ENCODE results near the gene ACADS.
A peak's percentile ranks its signal among the peaks of the same experiment; 100 is the strongest.
"Not testable (repeated sequence)": the region's sequence is repeated elsewhere in the genome, so short reads cannot be mapped to it uniquely, and the experiment has no call there.

The ACADS gene

DNA sequence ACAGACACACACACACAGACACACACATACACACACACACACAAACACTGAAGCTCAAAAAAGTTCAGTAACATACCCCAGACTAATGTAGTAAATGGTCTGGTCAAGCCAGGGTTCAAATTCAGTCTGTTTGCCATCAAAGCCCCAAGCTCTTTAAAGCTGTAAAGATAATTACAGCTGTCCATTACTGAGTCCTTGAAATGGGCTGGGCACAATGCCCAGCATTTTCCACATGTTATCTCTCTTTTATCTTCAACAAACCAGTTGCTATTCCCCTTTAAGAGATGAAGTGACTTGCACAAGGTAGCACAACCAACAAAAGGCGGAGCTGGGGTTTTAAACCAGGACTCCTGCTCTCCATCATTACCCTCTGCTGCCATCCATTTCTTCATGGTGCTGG, 23.0 kb upstream of the ACADS start:
- DNase-seq, result peak; percentile 72

DNA sequence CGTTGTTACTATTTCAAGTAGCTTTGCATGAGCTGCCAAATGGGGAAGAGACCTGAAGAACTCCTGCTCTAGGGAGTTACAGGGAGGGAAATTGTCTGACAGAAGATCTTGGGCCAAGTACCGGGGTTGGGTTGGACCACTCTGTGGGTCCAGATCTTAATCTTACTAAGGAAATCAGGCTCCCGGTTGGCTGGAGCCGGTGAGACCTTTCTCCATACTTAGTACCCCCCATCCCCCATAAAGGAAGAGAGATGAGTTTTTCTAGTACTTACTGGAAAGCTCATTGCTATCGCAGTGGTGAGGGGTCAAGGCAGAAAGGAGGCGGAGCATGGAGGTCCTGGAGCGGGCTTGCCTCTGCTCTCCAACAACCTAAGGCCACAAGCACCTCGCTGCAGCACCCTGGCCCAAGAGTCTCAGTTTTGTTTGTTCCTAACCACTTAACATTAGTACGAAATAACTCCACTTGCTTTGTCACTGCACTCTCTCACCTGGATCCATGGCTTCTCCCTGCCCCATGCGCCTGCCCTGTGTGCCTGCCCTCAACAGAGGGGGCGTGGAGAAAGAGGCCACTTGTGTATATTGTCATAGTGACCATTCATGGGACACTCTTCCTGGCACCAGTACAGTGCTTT, 22.2 kb upstream of the ACADS start:
- no peak for DNase-seq

DNA sequence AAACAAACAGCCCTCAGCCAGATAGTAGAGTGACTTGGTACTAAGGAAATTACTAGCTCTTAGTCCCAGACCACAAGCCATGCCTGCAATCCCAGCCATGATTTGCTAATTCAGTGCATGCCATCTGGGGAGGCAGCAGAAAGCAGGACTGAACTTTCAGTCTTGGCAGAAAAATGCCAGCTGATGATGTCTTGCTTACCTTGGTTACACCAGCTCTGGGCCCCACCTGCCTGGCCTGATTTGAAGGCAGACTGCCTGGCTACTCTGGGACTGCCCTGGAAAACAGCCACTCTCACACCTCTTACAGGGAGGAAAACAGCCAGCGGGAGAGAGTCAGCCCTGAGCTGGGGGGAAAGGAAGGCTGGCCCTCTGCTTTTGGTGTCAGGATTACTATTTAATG, 20.0 kb upstream of the ACADS start:
- DNase-seq, result no peak

DNA sequence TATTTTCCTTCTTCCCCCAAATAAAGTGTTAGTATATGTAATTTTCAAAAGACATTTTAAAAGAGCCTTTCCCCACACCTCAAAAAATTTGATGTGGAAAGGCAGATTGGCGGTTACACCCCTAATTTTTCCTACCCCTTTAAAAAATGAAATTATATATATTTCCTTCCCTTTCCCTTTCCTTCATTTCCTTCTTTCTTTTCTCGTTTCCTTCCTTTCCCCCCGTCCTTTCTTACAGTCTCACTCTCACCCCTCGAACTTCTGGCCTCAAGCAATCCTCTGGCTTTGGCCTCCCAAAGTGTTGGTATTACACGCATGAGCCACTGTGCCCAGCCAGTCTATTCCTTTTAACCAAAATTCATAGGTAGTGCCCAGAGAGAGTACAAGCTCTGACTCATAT, 19.6 kb upstream of the ACADS start:
- DNase-seq, result no peak

DNA sequence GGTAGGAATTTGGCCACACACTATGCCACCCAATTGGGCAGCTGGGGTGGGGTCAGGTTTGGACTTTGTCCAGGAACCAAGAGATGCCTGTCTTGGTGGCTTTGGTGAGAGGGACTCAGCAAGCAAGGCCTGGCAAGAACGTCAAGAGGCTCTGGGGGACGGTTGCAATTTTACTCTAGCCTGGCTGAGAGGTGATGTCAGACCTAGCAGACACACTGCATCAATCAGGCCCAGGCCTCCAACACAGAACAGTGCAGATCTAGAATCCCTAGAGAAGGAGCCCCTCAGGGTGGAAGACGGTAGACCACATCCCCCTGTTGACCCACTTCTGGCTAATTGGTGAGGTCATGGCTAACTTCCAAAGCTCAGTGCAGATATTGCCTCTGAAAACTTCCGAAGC, 17.0 kb upstream of the ACADS start:
- DNase-seq, result no peak

DNA sequence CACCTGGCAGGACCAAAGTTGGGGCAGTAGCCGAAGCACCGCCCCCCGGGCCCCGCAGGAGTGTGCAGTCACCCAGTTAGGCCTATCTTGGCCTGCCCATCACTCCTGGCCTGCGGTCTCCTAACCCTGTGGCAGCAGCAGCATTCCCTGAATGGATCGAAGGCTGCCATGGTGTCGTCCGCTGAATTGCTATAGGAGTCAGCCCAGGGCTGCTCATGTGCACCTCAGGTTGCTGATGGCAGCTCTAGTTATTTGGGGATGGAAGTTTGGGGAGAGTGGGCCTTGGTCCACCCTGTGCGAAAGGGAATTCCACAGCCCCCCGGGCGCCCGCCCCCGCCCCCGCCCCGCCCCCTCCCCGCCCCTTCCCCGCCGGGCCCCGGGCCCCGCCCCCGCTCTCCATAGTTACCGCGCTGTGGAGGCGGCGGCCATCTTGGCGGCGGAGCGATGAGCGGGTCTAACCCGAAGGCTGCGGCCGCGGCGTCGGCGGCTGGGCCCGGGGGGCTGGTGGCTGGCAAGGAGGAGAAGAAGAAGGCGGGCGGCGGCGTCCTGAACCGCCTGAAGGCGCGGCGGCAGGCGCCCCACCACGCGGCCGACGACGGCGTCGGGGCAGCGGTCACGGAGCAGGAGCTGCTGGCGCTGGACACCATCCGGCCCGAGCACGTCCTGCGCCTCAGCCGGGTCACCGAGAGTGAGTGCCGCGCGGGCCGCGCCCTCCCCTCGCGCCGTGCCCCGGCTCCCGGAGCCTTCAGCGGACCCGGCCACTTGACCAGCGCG, 15.4 kb upstream of the ACADS start, which contains the start of gene UNC119B:
Gene UNC119B, plus strand, starts transcription at position 428 of the 774 bp plus-strand sequence. Its CDS starts 17 bp downstream, at position 445.
- peak; percentile 82 for DNase-seq

DNA sequence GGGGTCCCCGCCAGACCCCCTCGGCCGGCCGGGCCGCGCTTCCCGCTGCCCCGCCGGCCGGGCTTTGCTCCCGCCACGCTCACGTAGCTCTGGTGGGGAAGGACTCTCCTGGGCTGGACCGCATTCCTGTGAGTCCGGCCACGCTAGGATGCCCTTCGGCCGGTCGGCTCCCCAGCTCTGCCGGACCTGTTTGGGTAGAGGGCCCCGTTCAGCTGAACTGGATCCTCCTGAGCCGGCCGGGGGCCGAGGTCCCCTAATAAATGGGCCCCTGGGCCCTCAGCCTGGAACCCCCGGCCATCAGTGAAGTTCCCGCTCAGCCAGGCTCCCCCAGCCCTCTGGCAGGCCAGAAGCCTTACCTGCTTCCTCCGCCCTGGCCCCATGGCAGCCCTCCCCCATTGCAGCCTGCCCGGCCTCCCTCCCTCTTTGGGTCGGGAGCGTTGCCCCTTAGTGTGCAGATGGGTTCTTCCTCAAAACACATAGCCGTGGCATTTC, 14.8 kb upstream of the ACADS start:
- peak; percentile 49 for DNase-seq

DNA sequence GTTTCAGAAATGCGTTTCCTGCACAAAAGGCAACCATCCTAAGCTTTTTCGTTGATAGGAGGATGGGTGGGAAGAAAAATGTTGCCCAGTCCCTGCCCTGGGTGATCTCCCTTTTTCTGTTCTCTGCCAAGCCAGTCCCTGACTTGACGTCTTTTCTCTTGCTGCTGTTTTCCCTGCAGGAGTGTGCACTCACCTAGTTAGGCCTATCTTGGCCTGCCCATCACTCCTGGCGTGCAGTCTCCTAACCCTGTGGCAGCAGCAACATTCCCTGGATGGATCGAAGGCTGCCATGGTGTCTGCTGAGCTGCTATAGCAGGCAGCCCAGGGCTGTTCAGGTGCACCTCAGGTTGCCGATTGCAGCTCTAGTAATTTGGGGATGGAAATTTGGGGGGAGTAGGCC, 14.2 kb upstream of the ACADS start:
- peak; percentile 27 for DNase-seq

DNA sequence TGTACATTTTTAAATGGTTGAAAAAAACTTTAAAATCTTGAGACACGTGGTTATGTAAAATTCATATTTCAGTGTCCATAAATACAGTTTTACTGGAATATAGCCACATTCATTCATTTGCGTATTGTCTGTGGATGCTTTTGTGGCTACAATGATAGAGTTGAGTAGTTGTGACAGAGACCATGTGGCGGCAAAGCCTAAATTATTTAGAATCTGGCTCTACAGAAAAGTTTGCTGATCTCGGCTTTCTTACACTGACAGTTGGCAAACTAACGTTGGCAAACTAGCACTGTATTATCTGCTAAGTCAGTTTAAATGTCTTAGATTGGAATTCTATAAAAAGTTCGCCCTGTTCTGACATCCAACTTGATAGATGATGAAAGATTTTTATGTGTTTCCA, 13.0 kb upstream of the ACADS start:
- no peak for DNase-seq

DNA sequence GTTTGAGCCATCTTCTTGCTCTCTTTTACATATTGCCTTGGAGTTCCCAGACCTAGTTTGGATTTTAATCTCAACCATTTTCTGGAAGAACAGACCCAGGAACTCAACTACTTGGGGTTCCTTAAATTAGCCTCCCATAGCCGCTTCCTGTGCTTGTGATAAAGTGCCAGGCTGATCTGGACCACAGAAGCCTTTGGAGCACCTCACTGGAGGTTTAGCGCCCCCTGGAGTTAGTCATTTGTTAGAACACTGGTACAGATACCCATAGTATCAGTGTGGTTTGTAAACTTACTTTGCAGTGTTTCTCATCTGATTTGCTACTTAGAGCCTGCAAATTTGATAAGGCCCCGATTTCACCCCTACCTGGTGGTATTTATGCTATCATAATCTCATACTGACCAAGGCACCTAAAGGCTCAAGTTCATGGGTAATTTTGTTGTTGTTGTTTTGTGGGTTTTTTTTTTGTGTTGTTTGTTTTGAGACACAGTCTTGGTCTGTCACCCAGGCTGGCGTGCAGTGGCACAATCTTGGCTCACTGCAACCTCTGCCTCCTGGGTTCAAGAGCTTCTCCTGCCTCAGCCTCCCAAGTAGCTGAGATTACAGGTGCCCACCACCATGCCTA, 11.7 kb upstream of the ACADS start:
- DNase-seq, result peak; percentile 89

DNA sequence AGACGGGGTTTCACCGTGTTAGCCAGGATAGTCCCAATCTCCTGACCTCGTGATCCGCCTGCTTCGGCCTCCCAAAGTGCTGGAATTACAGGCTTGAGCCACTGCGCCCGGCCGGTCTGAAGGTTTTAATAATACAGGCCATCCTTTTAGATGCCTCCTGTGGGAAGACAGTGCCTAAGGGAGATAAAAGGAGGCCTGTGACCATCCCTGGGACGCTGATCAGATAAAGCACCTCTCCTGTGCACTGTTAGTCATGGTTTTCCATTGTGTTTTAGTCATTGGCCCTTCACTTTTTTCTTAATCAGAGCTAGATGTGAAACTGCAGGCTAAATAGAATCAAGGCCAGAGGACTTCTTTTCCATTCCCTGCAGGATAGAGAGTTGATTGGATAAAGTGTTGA, 7.6 kb upstream of the ACADS start:
- no peak for DNase-seq

DNA sequence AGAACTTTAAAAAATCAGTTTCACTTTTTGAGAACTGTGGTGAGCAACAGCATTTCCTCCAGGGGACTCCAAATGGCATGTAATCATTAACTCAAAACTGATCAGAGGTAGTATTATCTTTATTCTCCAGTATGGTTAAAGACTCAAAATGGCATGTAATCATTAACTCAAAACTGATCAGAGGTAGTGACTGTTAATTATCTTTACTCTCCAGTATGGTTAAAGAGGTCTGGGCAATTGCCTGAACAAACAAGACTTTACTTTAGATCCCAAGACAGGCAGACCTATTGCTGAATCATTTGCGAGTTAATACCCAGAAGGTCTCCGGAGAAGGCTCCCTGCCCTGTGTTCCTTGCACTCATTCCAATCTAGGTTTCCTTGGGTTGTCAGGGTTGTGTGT, 6.6 kb upstream of the ACADS start:
- DNase-seq, result no peak

DNA sequence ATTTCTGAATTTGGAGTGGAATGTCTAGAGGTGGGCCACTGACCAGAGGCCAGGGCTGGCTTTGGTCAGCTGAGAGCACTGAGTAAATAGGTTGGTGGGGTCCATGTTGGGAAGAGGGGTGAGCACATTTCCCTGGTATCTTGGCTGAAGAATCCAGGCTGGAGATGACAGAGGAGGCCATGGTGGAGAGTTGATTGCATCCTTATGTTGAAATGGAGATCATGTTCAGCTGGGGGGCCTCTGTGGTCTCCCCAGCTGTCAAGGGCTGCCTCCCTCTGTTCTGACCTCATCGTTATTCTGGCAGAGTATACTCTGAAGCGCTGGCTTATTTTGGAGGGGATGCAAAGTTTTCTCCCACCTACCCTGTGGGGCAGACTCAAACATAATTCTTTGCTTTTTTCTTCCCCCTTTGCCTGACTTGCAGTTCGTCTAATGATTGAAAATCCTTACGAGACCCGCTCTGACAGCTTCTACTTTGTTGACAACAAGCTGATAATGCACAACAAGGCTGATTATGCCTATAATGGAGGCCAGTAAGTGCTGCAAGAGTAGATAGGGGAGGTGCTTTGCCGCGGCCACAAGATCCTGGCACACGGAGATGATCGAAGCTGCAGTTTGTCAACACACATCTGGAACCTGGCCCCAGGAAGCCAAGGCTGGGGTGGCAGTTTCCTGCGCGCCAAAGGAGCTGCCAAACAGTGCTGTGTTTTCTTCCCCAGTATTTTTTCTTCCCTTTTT, 6.0 kb upstream of the ACADS start:
- no peak for DNase-seq

DNA sequence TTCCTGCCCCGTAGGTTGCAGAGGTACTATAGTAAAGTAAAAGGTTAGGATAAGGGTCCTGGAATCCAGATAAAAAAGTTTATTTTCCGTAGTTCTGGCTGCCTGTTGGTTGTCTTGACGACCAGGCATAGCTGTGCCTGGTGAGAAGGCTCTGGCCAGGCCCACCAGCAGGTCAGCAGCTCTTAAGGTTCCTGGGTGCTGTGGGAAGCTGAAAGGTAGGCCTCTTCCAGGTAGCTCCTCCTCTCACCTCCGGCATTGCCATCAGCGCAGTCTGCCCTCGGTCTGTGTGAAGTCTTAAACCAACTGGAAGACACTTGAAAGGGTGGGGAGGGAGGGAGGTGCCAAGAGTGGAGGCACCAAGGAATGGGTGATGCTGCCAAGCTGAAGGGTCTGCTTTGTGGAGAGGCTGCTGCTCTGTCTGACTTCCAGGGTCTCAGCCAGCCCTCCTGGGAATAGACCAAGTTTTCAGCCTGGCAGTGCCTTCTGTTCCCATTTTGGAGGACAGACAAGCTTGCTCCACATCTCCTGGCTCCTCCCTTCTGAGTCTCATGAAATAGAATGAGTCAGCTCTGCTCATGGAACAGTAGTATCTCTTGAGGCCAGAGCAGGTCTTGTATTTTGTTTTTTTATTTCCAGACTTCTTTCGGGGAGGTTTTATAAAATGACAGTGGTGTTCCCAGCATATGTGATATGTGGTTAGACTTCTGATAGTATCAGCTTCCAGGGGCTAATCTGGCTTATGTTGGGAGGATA, 5.2 kb upstream of the ACADS start:
- no peak for DNase-seq

DNA sequence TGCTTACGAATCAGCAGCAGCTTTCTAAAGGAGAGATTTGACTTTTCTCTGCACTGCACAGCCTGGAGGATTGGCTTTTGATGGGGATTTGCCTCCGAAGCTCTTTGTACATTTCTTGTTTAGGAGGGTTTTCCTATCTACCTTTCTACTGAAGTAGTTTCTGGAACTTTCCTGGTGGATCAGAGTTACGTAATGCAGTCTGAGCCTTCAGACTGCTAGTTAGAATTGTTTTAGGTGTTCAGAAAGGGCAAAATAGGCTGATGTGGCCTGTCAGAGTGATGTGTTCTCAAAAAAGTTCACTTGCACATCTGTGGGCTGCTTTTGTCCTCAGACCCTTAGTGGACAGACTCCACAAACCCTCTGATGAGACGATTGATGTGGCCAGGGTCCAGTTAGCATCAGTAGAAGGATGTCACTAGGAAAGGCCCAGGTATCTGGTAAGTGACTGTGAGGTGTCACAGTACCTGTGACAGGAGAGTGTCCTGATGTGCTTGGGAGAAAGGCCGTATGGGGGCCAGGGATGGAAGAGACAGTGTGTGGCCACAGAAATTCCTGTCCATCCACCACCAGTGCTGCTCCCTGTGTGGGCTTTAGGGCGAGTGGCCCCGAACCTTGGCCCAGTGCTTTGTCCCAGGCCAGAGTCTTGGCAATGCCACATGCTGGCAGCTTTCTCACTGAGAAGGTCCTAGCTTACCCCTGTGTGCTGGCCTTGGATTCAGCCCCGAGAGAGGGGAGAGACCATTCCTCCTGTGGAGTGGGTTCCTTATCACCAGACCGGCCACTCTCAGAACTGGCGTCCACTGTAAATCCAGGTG, 4.4 kb upstream of the ACADS start:
- no peak for DNase-seq

DNA sequence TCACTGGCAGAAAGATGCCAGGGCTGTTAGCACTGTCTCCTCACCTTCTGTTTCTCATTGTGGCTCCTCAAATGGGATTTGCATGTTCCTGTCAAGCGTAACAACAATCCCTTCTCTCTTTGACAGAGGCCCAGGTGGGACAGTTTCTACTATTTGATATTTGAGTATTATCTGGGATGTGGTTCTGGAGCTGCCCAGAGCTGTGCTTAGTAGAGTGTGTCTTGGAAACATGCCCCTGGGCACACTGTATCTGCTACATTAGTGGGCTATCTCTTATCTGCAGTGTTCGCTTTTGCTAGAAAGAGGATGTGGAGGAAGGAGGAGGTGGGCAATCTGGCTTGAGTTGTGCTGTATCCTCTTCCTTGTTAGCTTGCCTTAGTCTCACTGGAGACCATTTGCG, 3.8 kb upstream of the ACADS start:
- DNase-seq, result no peak

DNA sequence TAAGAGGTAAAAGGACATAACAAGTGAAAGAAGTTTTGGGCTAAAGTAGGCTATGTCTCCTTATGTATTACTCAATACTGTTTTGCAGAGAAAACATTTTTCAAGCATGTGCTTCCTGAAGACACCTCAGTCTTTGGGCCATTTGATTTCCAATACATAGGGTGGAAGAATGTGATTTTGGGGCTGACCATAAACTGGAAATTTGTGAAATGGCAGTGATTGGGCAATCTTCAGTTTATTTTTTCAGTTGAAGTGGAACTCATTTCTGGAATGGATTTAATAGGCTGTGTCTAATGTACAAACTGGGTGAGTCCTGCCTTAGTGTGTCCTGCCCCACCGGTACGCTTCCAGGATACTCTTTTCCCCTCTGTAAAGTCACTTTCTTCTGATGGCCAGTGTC, 2.8 kb upstream of the ACADS start:
- no peak for DNase-seq

DNA sequence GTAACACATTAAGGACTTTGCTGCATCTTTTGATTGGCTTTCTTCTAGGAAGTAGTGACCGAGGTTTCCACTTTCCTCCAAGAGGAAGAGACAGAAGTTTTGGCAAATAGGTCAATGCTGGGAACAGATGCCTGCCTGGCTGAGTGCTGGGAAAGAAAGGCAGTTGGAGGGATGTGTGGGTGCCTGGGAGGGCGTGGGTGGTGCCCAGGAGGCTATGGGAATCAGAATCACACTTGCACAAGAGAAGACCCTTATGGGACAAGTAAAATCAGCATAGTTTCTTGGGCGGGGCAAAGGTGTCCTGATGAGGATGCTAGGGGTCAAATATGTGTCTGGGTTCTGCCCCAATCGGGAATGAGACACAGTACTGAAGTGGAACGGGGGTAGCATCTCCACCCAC, 906 bp upstream of the ACADS start:
- no peak for DNase-seq

DNA sequence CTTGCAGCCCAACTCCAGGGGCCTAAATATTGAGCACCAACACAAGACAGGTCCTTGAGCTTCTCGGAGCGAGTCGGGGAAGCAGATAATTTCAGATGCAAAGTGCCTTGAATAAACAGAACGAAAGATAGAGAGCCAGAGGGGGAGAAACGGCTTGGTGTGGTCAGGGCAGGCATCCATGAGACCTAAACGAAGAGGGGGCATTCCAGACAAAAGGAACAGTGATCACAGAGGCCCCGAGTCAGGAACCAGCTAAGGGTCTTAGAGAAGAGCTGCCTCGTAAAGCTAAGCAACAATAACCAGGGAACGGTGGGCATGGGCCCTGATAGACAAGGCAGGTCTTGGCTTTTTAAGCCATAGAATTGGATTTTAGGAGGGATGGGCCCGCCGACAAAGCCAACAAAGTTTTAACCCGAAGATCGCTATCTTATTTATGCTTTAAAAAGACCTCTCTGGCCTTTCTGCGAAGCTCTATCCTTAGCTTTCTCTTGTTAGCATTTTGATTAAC, 421 bp upstream of the ACADS start:
- peak; percentile 61 for DNase-seq

DNA sequence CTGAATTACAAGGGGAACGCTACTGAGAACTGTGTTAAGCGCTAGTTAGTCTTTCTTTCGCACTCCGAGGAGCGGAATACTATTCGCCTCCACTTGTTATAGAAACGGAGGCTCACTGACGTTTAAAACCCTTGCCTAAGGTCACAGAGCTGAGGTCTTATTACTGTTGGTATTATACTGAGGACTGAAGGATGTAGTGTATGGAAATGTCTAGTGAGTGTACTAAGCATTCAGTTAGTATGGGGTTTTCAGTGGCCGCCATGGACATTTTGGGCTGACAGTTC, 826 bp downstream of the ACADS start:
- DNase-seq, result no peak

DNA sequence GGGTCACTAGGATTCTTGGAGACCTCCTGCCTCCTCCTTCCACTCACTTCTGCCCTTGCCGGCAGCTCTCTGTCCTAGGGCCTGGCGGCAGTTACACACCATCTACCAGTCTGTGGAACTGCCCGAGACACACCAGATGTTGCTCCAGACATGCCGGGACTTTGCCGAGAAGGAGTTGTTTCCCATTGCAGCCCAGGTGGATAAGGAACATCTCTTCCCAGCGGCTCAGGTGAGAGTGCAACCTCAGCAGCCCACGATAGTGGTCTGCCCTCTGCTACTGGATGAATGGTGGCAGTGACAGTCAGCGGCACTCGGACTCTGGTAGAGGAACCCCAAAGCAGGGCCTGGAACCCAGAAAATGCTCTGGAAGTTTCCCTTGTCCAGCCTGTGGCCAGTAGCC, 1.3 kb downstream of the ACADS start:
- no peak for DNase-seq

DNA sequence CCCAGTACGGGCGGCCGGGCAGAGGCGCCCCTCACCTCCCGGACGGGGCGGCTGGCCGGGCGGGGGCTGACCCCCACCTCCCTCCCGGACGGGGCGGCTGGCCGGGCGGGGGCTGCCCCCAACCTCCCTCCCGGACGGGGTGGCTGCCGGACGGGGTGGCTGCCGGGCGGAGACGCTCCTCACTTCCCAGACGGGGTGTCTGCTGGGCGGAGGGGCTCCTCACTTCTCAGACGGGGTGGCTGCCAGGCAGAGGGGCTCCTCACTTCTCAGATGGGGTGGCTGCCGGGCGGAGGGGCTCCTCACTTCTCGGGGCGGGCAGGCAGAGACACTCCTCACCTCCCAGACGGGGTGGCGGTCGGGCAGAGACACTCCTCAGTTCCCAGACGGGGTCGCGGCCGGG, 6.6 kb downstream of the ACADS start:
- not testable (repeated sequence) for DNase-seq

Measured in NCI-H69 (cell line).